GM12891 (cell line): ENCODE measurements around the gene ACTL7B.

ENCODE experiments used
- POLR2A ChIP-seq: IDR thresholded peaks from 2 replicates; pipeline ENCODE4 v1.6.1; 2011; ENCODE audit warnings: low read depth, low read length, control low read depth
- POLR2AphosphoS5 ChIP-seq: IDR thresholded peaks from 2 replicates; pipeline ENCODE4 v1.6.1; 2011; ENCODE audit warnings: low read depth, low read length, control low read depth
- POU2F2 ChIP-seq: IDR thresholded peaks from 2 replicates; pipeline ENCODE4 v1.6.1; 2011; ENCODE audit warnings: low read depth, mild to moderate bottlenecking, control low read depth, low read length, moderate library complexity
- SPI1 ChIP-seq: IDR thresholded peaks from 2 replicates; pipeline ENCODE4 v1.6.1; 2011; ENCODE audit warnings: low read depth, low read length, control low read depth
- TAF1 ChIP-seq: IDR thresholded peaks from 2 replicates; pipeline ENCODE4 v1.6.1; 2011; ENCODE audit warnings: low read depth, low read length, control low read depth

- no peak for TF ChIP-seq POLR2A
- no peak for TF ChIP-seq POLR2AphosphoS5
- no peak for TF ChIP-seq TAF1
- TF ChIP-seq POU2F2: no peak
- TF ChIP-seq SPI1: no peak
These were observed 13.0 kb downstream of the ACTL7B start for GRCh38 chr9:108842610-108843295.
